Pancreas (tissue), 10 donors: ENCODE data around the gene SMIM21. TPM values are rescaled to one million over a fixed set of nuclear protein-coding genes. Genes with fewer than 3 reads are reported as not detected.

Experiments used
- ATAC-seq, 4 donors: fragments of 200-7000 bp; cut with Tn5 transposase; one replicate each; pipeline versions ENCODE4 v1.8.0 to v1.9.1; 2020; ENCODE audit warnings: mild to moderate bottlenecking in 4 of 4, moderate library complexity in 4 of 4
- DNase-seq, 6 donors: peaks; one replicate each; pipeline ENCODE4 v3.0.0-alpha.2; 2020
- FAIRE-seq: peaks from 2 replicates; lab custom pipeline; 2012; peaks lifted over from hg19 to GRCh38; lab: Jason Lieb, UNC
- H3K27ac ChIP-seq, 4 donors: fragments of 200-600 bp; sonication (generic); 1 replicate in 3 of 4; 2 replicates in 1 of 4; pipeline versions ENCODE4 v1.5.0 to v1.8.0; 2020
- H3K27me3 ChIP-seq, 4 donors: fragments of 200-600 bp; one replicate each; pipeline ENCODE4 v1.8.0; 2021
- H3K36me3 ChIP-seq, 3 donors: fragments of 200-600 bp; sonication (generic) in 1 of 3; one replicate each; pipeline versions ENCODE4 v1.5.0 to v1.8.0; 2020 to 2021
- H3K4me1 ChIP-seq, 3 donors: fragments of 200-600 bp; one replicate each; pipeline ENCODE4 v1.8.0; 2021
- H3K4me3 ChIP-seq, 4 donors: fragments of 200-600 bp; sonication (generic) in 2 of 4; one replicate each; pipeline versions ENCODE4 v1.5.0 to v1.8.0; 2020 to 2021
- H3K9me3 ChIP-seq, 4 donors: fragments of 200-600 bp; one replicate each; pipeline ENCODE4 v1.8.0; 2021
- WGBS, 2 donors: extraction: QIAGEN DNeasy Blood & Tissue Kit; methylation state at CpG; one replicate each; pipeline ENCODE4 v1.1.7; 2013; 5-methylcytosine and 5-hydroxymethylcytosine counted together
- intact Hi-C, 3 donors: fragments of 100-400 bp; cut with DNase I; formaldehyde crosslinking; loops; one replicate each; pipeline versions ENCODE4 v1.11.1 to v1.14.2; 2022
- polyA plus RNA-seq, 2 donors: library from polyadenylated mRNA; stranded (reverse); fragments of 200-250 nt; gene quantifications; one replicate each; pipeline ENCODE4 v1.2.3, GENCODE V29; 2013
- total RNA-seq, 6 donors: library from RNA; stranded (reverse); fragmentation: NEBNext Ultra II Directional in 4 of 6; extraction: Animal tissue kit (Norgen Biotek cat#: 25700) in 4 of 6; gene quantifications; one replicate each; pipeline versions ENCODE4 v1.2.1 to v1.2.4, GENCODE V29; 2021 to 2023
- TF ChIP-seq, protein P1 (sequence below), 4 donors: fragments of 200-600 bp; sonication (generic) in 3 of 4; IDR thresholded peaks; one replicate each; pipeline versions ENCODE4 v1.5.0 to v1.8.0; 2021; ENCODE audit warnings: antibody characterized with exemption in 4 of 4
- donor health status: healthy with polysubstance abuse.
- donor health status: DM: no; HTN: no; CAD: no; lungs with moderate emphysema.
- donor health status: DM: no; HTN: no; CAD: no.
- donor health status: control.
- donor health status: control.
- donor health status: Bipolar disorder and iron deficiency.
- donor health status: DM: yes; HTN: yes; CAD: no.
- donor health status: DM: no; HTN: no; CAD: no.
- donor health status: DM: no; HTN: no; CAD: no.
- donor health status: DM: yes; HTN: yes; CAD: no.

Gene SMIM21
- total and polyA plus RNA-seq, 8 donors: 0.02 TPM; not detected in 7

DNA sequence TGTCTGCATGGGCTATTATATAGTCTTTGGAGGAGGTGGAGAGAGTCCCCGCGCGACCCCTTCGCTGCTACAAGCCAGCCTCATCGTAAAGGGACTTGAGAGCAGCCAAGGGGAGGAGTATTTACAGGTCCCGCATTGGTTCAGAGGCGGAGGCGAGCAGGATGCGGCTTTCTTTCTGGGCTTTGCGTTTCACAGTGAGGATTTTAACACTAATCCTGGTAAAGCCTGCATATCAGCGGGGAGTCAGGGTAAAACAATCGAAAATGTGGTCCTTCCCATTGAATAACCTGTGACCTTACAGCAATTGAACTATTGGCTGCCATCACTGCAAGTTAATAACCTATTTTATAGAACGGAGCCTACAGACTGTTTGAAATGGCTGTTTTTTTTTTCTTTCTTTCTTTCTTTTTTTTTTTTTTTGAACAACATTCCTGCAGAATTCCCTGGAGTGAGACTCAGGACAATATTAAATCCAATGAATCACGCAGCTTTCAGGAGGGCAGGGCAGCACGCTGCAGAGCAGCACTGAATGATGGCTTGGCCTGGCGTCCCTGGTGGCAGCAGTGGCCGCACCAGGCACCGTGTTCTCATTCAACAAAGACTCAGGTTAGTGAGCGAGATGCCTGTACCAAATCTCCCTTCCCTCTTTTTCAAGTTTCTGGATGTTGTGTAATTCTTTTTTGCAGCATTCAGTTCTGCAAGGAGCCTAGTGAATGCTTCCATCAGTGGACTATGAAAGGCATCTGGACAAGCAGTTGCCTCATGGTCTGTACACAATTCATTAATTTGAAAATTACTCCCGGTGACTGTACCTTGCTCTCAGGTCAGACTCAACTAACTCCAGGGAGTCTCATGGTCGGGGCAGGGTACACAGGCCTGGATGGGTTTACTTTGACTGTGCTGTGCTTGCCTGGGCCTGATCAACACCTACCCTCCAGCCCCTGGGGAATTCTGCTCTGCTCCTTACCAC is 19.8 kb downstream of the SMIM21 start:
- Histone ChIP-seq H3K9me3 (no peaks in the 10 kb centered on the region), H3K4me1 (no peaks in the 10 kb centered on the region), H3K27ac (no peak overlapping the region), H3K36me3 (no peaks in the 10 kb centered on the region), H3K4me3 (no peak overlapping the region), H3K27me3 (no peaks in the 10 kb centered on the region)
- 65 to 70% methylated on average over 21 of the region's 21 CpGs for WGBS, 2 donors
- intact Hi-C loops: no loop called here
- DNase-seq: no peak
- TF ChIP-seq, protein P1, sequence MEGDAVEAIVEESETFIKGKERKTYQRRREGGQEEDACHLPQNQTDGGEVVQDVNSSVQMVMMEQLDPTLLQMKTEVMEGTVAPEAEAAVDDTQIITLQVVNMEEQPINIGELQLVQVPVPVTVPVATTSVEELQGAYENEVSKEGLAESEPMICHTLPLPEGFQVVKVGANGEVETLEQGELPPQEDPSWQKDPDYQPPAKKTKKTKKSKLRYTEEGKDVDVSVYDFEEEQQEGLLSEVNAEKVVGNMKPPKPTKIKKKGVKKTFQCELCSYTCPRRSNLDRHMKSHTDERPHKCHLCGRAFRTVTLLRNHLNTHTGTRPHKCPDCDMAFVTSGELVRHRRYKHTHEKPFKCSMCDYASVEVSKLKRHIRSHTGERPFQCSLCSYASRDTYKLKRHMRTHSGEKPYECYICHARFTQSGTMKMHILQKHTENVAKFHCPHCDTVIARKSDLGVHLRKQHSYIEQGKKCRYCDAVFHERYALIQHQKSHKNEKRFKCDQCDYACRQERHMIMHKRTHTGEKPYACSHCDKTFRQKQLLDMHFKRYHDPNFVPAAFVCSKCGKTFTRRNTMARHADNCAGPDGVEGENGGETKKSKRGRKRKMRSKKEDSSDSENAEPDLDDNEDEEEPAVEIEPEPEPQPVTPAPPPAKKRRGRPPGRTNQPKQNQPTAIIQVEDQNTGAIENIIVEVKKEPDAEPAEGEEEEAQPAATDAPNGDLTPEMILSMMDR (IDR thresholded peaks at IDR 0.05): no peak
- no peak for ATAC-seq
- FAIRE-seq: no peak

DNA sequence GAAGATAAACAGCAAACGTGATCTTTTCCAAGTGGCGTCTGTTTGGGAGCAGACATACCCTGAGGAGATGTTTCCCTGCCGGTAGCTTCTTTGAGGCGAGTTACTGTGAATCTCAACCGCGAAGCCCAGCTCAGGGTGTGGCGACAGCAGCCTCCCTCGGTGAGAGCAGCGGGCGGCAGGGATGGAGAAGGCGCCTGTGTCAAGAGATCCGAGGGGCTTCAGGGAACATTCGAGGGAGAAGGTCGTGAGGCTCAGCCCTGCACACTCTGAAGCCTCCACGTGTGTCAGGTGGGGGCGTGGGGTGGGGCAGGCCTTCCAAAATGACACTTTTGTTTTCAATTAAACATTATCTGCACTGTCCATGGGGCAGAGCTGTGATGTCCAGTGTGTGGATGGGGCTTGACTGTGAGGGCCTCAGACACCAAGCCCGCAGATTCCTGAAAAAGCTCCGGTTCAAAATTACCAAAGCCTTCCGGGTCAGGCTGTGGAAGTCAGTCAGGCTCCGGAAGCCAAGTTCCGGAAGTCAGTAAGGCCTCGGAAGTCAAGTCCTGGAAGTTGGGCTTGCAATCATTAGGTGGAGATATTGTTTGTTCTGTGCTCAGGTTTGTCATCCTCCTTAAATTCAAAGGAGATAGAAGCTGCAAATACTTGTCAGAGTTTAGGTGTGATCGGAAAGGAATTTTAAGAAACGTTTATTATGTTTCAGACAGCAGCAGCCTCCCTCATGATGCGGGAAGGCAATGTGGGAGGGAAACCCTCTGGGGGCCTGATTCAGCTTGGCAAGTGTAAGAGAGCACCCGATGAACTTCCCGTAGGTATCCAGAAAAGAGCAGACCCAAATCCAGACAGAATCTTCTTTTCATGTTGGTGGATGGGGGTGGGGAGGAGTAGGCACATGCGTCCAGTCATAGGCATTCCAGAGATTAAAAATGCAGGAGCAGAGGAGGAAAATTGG is 20.7 kb downstream of the SMIM21 start:
- H3K4me3 ChIP-seq: no peak overlapping the region

DNA sequence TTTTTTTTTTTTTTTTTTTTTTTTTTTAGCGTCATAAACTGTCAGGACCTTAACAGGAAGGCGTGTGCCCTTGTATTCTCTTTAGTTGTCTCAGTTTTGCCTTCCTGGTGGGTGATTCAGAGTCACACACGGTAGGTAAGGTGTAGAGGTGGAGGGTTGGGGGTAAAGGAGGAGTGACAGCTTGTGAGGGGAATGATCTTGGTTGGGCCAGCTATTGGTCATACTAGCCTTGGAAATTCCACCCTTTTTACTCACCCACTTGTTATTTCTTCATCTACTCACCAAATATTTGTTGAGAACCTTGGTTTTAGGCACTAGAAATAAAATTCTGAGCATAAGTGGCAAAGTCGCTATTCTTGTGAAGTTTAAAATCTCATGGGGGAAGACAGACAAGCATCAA is 22.2 kb downstream of the SMIM21 start:
- H3K36me3 ChIP-seq: no peaks in the 10 kb centered on the region
- TF ChIP-seq, protein P1 (IDR thresholded peaks at IDR 0.05): no peak
- ATAC-seq (no peak), FAIRE-seq (no peak), DNase-seq (no peak)
- no peaks in the 10 kb centered on the region for H3K27me3 ChIP-seq
- no peak overlapping the region for H3K27ac ChIP-seq
- no peak overlapping the region for H3K4me3 ChIP-seq
- H3K9me3 ChIP-seq: no peaks in the 10 kb centered on the region
- WGBS, 2 donors: 76 to 83% methylated on average over 4 of the region's 4 CpGs
- intact Hi-C loops: no loop called here
- no peaks in the 10 kb centered on the region for H3K4me1 ChIP-seq

More for the DNA sequence above, 20.7 kb downstream of the SMIM21 start:
- Histone ChIP-seq H3K27me3 (no peaks in the 10 kb centered on the region), H3K27ac (no peak overlapping the region), H3K36me3 (no peaks in the 10 kb centered on the region), H3K4me1 (no peaks in the 10 kb centered on the region), H3K9me3 (no peaks in the 10 kb centered on the region)
- WGBS, 2 donors: 75 to 81% methylated on average over 28 of the region's 28 CpGs
- FAIRE-seq (no peak), ATAC-seq (no peak), DNase-seq (no peak)
- intact Hi-C loops: no loop called here
- TF ChIP-seq, protein P1 (IDR thresholded peaks at IDR 0.05): no peak

DNA sequence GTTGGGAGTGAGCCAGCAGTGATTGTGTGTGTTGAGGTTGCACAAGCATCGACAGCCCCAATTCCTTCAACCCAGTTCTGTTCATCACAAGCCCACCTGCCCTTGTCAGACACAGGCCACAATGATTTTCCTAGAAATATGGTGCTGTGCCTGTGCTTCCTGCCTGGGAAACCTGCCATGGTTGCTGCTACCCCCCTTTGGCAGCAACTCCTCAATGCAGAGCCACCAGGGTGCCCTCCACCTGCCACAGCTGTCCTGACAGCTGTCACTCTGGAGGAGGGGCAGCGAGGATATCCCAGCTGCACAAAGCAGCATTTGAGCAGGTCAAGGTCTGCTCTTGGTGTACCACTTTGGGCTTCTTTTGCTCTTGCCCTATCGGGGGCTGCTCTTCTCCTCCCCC is 27.1 kb downstream of the SMIM21 start:
- DNase-seq: no peak
- Histone ChIP-seq H3K27ac (no peak overlapping the region), H3K4me1 (no peaks in the 10 kb centered on the region), H3K9me3 (no peaks in the 10 kb centered on the region), H3K27me3 (peaks cover 0 to 2% (median 0%) of the 10 kb centered on the region in 4 donors), H3K4me3 (no peak overlapping the region), H3K36me3 (no peaks in the 10 kb centered on the region)
- TF ChIP-seq, protein P1 (IDR thresholded peaks at IDR 0.05): no peak
- no peak for FAIRE-seq
- ATAC-seq: no peak
- intact Hi-C loops: no loop called here
- 76 to 88% methylated on average over 3 of the region's 3 CpGs for WGBS, 2 donors
